HG02571 (cell line): Measurements from ENCODE around the gene LDAH.
A peak's percentile ranks its signal among the peaks of the same experiment; 100 is the strongest.

Experiments
- ATAC-seq: cut with Tn5 transposase; IDR thresholded peaks from one replicate; pipeline ENCODE4 v1.9.1; 2021; ENCODE audit warnings: mild to moderate bottlenecking, moderate library complexity; ENCODE audit not compliant: unreplicated experiment

Gene LDAH

DNA sequence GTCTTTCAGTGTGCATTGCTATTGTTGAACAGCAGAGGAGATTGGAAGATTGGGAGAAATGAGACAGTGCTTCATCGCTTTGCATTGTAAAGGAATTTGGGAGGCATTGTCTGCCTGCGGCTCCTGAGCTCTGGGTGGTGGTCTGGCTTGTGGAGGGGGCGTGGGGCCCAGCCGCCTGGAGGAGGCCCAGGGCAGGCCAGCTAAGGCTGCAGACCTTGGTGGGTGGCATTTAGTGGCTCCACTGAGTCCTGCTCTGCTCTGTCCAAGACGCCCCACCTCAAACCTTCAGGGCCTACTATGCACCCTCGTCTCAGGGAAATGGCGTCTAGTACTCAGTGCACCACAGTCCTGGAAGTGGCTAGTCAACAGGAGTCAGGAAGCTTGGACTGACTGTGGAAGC is 166.3 kb downstream of the LDAH start:
- no peak for ATAC-seq

GRCh38 chr2:20654535-20654813 is 168.4 kb downstream of the LDAH start:
- no peak for ATAC-seq

- no peak for ATAC-seq
These were observed 169.0 kb downstream of the LDAH start for GRCh38 chr2:20653695-20654534.

DNA sequence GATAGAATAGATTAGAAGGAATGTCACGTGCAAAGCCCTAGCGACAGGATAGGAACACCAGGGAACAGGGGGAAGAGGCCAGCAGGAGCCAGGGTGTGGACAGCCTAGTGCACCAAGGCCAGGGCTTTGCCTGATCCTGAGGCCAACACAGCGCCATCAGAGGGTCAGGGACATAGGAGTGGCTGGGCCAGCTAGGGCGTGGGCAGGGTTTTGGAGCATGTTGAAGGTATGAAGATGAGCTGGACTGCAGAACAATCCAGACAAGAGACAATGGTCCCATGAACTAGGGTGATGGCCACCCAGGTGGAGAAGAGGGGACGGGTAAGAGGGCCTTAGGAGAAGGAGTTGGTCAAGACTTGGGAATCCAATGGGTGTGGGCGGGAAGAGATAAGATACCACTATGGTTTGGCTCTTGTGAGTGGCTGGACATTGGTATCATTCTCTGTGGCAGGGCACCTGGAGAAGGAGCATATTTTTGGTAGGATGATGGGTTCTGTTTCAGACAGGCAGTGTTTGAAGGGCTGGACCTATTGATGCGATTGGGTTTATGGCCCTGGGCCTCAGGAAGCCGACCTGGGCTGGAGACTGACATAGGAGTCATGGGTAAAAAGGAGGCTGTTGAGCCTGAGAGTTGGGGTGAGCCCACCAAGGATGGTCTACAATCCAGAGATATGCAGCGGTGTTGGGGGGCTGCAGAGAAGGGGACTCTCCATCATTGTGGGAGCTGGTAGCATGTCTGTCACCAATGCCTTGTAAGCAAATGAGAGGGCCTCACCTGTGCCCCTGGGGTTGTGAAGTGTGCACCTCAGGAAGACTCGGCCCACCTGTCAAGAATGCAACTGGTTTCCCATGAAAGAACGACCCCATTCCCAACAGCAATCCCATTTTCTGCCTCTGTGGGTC is 170.0 kb downstream of the LDAH start:
- ATAC-seq, result no peak

DNA sequence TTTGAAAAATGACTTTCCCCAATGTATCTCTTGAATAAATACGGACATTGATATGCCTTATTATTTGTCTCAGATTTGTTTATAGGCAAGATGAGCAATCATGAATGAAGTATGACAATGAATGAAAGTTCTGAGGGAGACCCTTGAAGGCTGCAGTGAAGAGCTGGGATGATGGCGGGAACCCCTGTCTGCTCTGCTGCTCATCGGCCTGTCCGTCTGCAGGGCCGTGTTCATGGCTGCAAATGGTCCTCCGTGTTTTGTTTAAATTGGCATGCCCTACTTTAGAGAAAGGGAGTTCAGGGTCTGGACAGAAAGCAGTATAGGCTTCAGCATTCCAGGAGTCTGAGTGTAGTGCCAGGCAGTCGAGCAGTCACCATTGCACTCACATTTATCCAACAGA is 170.8 kb downstream of the LDAH start:
- ATAC-seq, result no peak

DNA sequence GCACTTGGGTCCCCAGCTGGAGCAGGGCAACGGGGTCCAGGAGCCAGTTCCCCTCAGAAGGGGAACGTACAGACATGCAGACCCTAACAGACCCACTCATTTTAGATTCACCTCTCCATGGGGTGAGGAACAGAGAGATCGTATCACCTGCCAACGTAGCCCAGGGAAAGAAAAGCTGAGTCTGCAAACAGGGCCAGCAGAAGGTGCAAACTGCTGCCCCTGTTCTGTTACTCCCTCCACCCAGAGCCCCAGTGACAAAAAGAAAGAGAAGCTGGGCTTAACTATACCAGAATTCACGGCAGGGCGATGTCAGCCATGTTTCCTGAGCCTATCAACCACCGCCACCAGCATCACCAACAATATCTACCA is 171.2 kb downstream of the LDAH start:
- no peak for ATAC-seq

GRCh38 chr2:20650877-20651730 is 171.8 kb downstream of the LDAH start, which contains the start of gene HS1BP3:
TSS of gene HS1BP3 (minus strand) at chr2:20651098. CDS start at chr2:20651063, 35 bp downstream.
- ATAC-seq, result peak; percentile 93

DNA sequence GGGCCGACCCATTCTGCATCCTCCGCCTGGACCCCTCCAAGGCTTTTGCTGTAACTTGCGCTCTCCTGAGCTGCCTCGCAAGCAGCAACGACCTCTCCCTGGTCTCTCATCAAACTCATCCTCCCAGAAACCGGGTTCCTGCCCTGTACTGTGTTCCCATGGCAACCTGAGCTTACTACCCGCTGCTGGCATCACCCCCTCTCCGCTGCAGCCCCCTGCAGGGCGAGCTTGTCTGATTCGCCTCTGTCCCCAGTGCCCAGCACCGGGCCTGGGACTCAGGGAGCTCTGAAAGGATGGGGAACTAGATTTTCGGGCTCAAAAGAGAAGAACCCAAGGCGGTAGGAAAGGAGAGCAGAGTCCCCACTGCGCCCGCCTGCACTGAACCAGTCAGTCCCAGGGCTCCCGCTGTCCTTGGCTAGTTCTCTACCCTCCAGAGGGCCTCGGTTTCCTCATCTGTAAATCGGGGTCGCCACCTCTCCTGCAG is 172.5 kb downstream of the LDAH start:
- peak; percentile 13 for ATAC-seq

- ATAC-seq, result no peak
These were observed 172.9 kb downstream of the LDAH start for GRCh38 chr2:20649976-20650375.

DNA sequence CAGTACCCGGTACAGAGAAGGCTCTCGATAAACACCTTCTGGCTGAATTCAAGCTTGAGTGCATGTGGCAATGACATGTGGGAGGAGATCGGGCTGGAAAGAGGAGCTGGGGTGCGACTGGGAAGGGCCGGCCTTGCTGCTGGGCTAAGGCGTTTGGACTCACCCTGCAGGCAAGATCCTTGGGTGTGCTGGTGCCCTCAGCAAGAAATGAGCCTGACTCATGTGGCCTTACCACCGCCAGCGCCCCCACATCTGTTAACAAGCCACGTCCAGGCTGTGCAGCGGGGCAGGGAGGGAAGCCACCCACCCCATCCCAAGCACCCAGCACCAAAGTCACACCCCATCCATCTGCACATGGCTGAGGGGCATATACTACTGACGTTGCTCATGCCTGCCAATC is 173.3 kb downstream of the LDAH start:
- ATAC-seq, result no peak

GRCh38 chr2:20648831-20649230 is 174.1 kb downstream of the LDAH start:
- ATAC-seq, result no peak

DNA sequence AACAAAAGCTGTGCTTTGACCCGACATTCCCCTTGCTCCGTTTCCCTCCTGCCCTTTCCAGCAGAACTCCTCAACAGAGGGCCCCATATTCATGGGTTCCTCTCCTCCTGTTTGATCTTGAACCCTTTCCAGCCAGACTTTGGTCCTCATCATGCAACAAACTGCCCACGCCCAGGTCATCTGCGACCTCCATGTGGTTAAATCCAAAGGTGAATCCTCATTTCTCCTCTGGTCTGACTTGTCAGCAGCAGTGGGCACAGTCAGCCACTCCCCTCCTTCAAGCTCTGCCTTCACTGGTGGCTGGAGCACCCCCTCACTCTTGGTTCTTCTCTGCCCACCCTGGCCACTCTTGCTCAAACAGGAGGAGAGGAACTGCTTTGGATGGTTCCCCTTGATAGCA is 174.7 kb downstream of the LDAH start:
- ATAC-seq, result no peak

DNA sequence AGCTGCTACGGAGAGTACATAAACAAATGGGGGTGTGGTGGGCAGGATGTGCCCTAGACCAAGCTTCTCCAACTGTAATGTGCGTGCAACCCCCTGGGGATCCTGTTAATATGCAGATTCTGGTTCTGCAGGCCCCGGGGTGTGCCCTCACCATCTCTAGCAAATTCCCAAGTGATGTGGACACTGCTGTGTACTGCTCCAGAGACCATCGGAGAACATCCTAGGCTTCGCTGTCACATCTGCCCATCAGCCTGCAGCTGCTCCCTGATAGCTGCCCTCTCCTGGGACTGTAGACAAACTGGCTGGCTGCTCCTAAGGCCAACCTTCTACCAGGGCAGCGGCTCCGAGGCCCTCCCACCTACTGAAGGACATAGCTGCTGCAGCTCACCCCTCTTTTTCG is 175.2 kb downstream of the LDAH start:
- no peak for ATAC-seq

GRCh38 chr2:20647211-20647610 is 175.7 kb downstream of the LDAH start:
- ATAC-seq, result no peak

- ATAC-seq, result no peak
These were observed 176.5 kb downstream of the LDAH start for GRCh38 chr2:20646446-20646845.

DNA sequence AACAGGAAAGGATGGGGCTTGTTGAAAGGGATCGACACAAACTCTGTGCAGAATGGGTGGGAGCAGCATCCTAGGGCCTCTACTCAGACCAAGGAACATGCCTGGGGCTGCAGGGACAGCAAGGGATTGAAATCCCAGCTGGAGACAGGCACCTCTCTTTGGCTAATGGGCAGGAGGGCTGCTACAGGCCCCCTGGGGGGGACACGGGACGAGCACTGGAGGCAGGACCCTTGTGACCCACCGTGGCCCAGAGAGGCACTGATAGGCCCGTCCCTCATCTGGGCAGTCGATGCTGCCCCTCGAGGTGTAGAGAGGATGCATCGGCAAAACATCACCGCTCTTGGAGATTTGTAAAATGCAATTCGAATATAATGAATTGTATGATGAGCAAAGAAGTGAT is 177.1 kb downstream of the LDAH start:
- ATAC-seq, result no peak

DNA sequence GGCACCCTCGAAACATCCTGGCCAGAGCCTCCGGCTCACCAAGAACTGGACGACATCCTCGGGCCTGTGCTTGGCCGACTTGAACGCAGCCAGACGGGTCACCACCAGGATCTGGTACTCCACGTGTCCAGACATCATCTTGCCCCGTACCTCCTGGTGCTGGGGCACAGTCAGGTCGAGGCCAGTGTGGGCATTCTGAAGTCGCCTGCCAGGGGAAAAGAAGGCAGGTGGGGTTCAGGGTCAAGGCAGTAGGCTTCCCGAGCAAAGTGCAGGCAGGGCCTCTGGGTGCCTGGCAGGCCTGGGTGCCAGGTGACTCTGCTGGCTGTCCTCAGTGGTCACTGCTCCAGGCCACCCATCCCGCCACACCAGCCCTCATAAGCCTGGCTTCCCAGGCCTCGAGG is 177.6 kb downstream of the LDAH start:
- ATAC-seq, result no peak

DNA sequence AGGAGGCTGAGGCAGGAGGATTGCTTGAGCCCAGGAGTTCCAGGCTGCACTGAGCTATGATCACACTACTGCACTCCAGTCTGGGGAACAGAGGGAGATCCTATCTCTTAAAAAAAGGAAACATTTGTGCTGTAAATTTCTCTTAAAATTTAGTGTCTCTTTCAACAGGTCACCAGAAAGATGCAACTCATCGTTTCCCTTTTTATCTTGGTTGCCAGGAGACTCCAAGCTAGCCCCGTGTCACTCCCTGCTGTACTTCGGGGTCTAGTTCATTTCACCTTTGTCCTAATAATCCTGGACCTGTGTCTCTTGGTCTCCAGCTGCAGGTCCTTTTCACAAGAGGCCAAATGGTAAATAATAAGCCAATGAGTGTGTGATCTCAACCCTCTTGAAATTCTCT is 179.1 kb downstream of the LDAH start:
- ATAC-seq, result no peak

DNA sequence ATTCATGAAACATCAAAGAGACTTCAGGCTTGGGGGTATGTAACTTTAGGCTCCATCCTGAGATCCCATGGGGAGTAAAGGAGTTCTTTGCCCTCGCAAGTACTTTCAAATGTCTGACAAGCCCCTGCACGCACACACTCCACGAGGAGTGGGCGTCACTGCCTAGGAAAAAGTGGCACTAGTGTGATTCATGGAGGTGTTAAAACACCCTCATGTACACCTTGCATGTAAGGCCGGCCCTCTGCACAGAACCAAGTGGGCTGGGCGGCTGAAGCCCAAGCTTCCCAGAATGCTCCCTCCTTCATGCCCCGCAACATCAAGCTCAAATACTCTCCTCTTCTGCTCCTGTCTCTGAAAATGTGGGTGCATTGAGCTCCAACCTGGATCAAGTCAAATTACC is 179.8 kb downstream of the LDAH start:
- no peak for ATAC-seq

- ATAC-seq, result peak; percentile 93
These were observed 180.6 kb downstream of the LDAH start for GRCh38 chr2:20642055-20642971.
